Measurements from ENCODE around the gene ADAMTSL3.

The ADAMTSL3 gene

GRCh38 chr15:83892498-83892897 is 238.6 kb downstream of the ADAMTSL3 start:
- no peak for DNase-seq

DNA sequence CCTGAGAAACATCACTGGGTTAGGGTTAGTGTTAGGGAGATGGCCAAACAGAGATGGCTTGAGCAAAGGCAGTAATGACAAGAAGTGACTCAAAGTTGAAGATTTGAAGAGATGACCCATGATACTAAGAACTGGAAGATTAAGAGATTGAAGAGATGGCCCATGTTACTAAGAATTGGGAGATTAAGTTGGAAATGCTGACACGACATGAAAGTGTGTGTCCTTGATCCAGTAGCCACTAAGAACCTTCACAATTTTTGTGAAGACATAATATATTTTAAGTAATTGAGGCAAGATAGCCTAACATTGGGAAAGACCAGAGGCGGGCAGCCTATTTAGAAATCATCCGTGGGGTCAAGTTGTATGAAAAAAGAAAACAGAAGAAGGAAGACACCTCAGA is 239.4 kb downstream of the ADAMTSL3 start:
- no peak for DNase-seq

DNA sequence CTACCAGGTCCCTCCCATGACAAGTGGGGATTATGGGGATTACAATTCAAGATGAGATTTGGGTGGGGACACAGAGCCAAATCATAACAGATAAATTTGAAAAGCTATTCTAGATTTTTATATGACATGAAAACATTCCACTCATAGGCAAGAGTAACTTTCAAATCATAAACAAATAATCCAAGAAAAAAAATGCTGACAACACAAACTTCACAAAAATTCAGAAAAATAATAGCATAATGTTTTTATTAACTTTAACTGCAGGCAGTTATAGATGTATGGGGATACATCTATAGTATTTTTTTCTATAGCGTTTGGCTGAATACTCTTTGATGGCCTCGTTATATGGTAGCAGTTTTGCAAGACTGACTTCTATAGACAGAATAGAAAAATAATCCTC is 243.1 kb downstream of the ADAMTSL3 start:
- no peak for DNase-seq

GRCh38 chr15:83898361-83898760 is 244.4 kb downstream of the ADAMTSL3 start:
- DNase-seq, result no peak

DNA sequence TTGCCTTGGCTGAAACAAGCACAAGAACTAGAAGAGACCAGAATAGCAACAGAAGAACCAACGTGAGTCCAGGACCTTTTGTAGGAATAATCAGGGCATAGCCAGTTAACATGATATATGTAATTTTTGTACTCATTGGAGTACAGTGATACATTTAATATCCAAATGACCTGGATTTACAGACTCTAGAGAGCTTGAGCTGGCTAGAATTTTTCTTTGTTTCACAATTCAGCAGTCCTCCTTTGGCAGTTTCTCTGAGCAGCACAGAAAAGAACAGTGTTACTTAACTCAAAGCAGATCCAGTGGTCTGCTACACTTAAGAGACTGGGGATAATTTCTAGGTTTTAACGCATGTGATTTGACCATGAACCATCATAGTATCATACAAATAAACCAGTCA is 245.7 kb downstream of the ADAMTSL3 start:
- no peak for DNase-seq

GRCh38 chr15:83904107-83905040 is 250.5 kb downstream of the ADAMTSL3 start:
- DNase-seq, result peak; percentile 66

DNA sequence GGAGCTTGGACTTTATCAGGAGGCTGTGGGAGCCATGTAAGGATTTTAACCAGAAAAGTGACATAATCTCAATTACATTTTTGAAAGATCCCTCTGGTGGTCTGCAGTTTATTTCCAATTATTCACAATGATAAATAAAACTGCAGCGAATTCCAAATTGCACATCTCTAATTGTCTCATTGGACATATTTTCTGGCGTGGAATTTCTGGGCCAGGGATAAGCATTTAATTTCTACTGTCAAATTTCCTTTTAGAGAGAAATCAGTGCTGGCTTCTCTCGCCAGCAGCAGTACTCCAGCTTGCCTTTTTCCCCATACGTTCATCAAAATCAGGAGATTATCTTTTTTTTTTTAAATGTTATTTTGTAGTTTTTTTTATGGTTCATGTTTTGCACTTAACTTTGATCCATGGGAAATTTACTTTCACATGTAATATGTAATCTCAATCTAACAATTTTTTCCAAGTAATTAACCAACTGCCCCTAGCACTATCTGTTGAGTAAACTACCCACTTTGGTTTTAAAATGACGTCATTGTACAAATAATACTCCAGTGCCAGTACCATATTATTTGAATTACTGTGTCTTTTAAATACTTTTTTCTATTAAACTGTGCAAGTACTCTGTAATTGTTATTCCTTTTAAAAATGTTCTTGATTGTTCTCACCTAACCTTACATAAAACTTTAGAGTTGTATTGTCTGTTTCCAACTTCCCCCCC is 251.8 kb downstream of the ADAMTSL3 start:
- DNase-seq, result no peak

DNA sequence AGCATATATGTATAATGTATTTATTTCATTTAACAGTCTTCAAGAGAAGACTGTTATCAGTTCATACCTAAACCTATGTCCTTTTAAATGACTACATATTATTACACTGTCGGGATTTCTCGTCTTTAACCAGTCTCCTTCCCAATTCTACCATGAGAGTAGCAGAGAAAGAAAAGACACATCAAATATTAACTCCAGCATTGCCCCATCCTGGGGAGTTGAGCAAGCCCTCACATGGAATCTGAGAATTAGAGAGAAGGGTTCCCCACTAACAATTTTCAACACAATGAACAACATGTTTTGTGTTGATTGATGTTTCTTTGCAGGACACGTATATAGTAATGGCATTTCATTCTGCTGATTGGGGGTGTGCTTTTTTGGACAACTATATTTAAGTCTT is 257.4 kb downstream of the ADAMTSL3 start:
- DNase-seq, result no peak

DNA sequence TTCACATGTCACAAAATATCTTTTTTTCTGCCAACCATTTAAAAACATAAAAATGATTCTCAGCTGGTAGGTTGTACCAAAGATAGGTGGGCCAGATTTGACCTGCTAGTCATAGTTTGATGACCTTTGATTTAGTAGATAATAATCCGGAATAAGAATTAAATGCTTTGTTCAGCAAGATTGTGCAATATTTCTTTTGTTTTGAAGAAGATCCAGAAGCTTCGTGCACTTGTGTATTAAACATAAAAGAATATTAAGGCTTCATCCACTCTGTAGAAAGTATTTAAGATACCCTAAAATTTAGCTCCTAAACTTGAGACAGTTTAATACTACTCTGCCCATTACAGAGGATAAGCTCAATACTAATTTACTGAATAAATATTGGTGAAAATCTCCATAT is 258.4 kb downstream of the ADAMTSL3 start:
- DNase-seq, result no peak

DNA sequence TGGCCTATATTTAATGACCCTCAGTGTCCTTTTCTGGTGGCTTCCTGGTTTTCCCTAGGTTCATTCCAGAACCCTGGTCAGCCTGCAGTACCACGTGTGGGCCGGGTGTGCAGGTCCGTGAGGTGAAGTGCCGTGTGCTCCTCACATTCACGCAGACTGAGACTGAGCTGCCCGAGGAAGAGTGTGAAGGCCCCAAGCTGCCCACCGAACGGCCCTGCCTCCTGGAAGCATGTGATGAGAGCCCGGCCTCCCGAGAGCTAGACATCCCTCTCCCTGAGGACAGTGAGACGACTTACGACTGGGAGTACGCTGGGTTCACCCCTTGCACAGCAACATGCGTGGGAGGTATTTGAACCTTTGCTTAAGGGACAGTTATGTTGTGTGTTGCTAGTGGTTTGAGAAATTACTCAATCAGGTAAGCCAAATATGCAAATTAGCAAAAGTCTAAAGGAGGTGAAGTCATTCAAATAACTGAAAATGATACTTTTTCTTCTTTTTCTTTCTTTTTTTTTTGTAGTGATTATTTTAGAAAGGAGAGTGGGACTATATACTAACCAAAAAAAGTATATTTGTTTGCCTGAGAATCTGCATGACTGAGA is 259.2 kb downstream of the ADAMTSL3 start:
- DNase-seq, result no peak

DNA sequence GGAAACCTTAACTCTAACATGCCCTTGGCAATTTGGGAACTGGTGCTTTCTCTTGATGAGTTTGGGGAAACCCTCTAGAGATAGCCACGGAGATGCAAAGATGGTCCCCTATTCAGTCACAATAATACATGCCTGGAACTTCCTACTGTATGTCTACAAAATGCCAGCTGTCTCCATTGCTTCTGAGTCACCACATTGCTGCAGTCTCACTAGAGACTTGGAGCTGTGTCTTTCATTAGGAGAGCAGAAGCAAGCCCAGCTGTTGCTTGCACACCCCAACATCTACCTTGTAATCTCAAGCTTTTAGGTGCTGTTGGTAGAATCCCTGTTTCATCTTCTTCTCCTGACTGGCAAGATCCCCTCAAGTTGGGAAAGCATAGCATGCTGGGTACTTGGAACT is 261.0 kb downstream of the ADAMTSL3 start:
- DNase-seq, result no peak

- no peak for DNase-seq
These were observed 263.5 kb downstream of the ADAMTSL3 start for GRCh38 chr15:83917432-83917831.

DNA sequence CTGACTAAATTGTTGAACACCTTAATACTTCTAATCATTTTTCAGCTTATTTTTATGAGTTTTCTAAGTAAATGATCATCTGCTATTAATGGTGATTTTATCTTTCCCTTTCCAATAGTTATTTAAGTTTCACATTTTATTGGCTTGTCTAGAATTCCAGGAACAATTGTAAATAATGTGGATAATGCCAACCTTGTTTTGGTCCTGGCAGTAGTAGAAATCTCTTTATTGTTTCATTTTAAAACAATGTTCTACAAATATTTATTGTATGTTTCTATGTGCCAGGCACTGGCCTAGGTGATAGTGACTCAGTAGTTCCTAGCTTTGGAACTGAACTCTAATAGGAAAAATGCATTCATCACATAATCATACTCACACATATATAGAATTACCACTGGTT is 264.1 kb downstream of the ADAMTSL3 start:
- DNase-seq, result no peak

DNA sequence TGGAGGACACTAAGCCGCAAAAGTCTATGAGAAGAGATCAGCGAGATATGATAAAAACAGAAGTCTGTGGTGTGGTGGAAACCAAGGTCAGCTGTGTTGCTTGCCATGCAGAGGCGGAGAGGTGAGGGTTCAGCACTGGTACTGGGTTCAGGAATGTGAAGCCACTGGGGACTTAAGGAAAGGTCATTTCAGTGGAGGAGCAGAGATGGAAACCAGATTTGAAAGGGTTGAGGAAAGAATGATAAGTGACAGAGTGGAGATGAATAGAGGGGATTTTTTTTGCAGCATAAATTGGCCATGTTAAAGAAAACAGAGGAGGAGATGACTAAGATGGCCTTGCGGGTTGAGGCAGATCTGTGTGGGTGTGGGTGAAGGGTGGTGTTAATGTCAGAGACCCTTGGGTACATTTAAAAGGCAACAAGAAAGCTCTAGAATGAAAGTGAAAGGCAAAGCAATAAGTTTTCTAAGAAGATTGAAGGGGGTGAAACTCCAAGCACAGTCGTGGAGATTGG is 265.5 kb downstream of the ADAMTSL3 start:
- DNase-seq, result no peak

- DNase-seq, result no peak
These were observed 266.1 kb downstream of the ADAMTSL3 start for GRCh38 chr15:83919978-83920510.

DNA sequence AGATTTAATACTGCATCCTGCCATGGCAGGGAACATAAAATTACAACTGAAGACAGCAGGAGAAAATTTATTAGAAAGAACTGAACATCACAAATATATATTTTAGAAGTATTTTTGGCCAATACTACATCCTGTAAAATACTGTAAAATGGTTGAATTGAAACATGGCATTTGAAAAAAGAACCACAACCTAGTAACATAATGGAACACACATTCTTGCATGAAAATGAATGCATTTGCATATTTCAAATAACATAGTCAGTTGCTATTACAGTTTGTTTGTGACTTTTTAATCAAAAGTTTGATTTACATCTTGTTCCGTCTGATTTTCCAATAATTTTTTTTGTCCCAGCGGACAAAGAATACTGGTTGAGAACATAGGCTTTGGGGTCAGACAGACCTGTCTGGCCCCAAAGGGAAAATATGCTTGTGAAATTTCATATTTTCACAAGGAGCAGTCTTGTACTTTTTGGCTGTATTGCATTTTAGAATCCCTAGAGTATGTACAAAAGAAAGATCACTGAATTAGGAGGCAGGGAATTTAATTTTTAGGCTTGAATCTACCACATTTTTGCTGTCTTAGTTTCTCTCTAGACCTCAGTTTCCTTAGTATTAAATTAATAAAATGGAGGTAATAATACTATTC is 268.8 kb downstream of the ADAMTSL3 start:
- DNase-seq, result no peak

GRCh38 chr15:83926116-83926515 is 272.2 kb downstream of the ADAMTSL3 start:
- DNase-seq, result no peak

DNA sequence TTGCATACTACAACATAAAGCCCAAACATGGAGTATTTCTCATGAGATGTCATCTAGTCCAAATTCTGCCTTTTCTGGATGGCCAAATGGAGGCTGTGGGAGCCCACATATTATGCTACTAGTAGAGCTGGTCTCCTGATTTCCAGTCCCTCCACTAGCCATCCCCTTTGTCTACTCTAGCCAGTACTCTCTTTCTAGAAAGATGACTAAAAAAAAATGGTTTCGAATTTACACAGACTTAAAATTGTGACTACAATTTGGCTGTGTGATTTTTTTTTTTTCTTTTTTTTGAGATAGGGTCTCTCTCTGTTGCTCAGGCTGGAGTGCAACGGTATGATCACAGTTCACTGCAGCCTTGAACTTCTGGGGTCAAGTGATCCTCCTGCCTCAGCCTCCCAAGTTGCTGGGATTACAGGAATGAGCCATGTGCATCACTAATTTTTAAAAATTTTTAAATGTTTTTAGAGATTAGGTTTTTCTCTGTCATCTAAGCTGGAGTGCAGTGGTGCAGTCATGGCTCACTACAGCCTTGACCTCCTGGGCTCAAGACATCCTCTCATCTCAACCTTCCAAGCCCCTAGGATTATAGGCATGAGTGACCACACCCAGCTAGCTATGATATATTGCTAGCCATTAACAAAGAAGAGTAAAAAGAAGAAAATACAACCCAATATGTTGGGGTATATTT is 273.9 kb downstream of the ADAMTSL3 start:
- DNase-seq, result no peak

GRCh38 chr15:83928392-83928734 is 274.4 kb downstream of the ADAMTSL3 start:
- DNase-seq, result no peak

- no peak for DNase-seq
These were observed 275.0 kb downstream of the ADAMTSL3 start for GRCh38 chr15:83928878-83929418.

DNA sequence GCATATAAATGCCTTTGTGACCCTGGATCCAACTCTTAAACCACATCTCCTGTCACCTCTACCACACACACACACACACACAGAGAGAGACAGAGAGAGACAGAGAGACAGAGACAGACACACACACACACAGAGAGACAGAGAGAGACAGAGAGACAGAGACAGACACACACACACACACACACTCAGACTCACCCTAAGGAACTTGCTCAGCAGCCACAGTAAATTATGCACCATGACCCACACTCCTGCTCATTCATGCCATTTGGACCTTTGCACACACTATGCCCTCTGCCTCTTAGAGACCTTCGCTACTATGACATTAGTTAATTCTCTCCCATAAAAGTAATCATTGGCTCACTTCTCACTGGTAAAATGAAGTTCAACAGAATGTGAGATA is 275.7 kb downstream of the ADAMTSL3 start:
- no peak for DNase-seq

All from right forelimb (tissue), 1 donor.